Right ventricle myocardium superior (tissue), 1 donor: Measurements from ENCODE around the gene IKBKG. TPM values are rescaled to one million over a fixed set of nuclear protein-coding genes. Genes with fewer than 3 reads are reported as not detected.
"Not testable (repeated sequence)": the region's sequence is repeated elsewhere in the genome, so short reads cannot be mapped to it uniquely, and the experiment has no call there.

ENCODE experiments used
- ATAC-seq: fragments of 200-7000 bp; cut with Tn5 transposase; one replicate; pipeline ENCODE4 v1.9.1; 2020; ENCODE audit warnings: mild to moderate bottlenecking; ENCODE audit not compliant: poor library complexity
- DNase-seq: peaks from one replicate; pipeline ENCODE4 v3.0.0-alpha.2; 2020
- intact Hi-C: fragments of 100-400 bp; cut with DNase I; formaldehyde crosslinking; loops from one replicate; pipeline ENCODE4 v1.11.2; 2022
- total RNA-seq: library from RNA; stranded (reverse); fragmentation: NEBNext Ultra II Directional; extraction: Animal tissue kit (Norgen Biotek cat#: 25700); gene quantifications from one replicate; pipeline ENCODE4 v1.2.1, GENCODE V29; 2021
- donor health status: DM: no; HTN: yes; CAD: no; lungs with severe emphysema.

The IKBKG gene
- total RNA-seq, 1 donor from 2014 or later: 15.6 TPM

- DNase-seq (peak; percentile 84), ATAC-seq (peak; percentile 87)
Measured at GRCh38 chrX:154546354-154547244, 821 bp upstream of the IKBKG start, which contains the start of gene G6PD. G6PD (minus strand) TSS chrX:154546846; CDS start chrX:154546155, 691 bp downstream.

GRCh38 chrX:154548028-154548316, 552 bp downstream of the IKBKG start:
- ATAC-seq (no peak), DNase-seq (no peak)
- intact Hi-C loops: no loop called here

More at GRCh38 chrX:154546354-154547244, 821 bp upstream of the IKBKG start, which contains the start of gene G6PD:
- intact Hi-C loops: no loop called here

GRCh38 chrX:154549766-154550165, 2.3 kb downstream of the IKBKG start:
- ATAC-seq (no peak), DNase-seq (no peak)
- intact Hi-C loops: no loop called here

GRCh38 chrX:154552112-154552806, 4.8 kb downstream of the IKBKG start:
- DNase-seq: not testable (repeated sequence)

GRCh38 chrX:154558060-154558690, 10.8 kb downstream of the IKBKG start:
- ATAC-seq, intact Hi-C loops, DNase-seq: not testable (repeated sequence)

More at GRCh38 chrX:154552112-154552806, 4.8 kb downstream of the IKBKG start:
- intact Hi-C loops, ATAC-seq: not testable (repeated sequence)

- DNase-seq, ATAC-seq, intact Hi-C loops: not testable (repeated sequence)
Measured at GRCh38 chrX:154558896-154559295, 11.5 kb downstream of the IKBKG start.

- intact Hi-C loops, ATAC-seq: not testable (repeated sequence)
Measured at GRCh38 chrX:154560326-154560725, 12.9 kb downstream of the IKBKG start.

GRCh38 chrX:154562295-154562694, 14.9 kb downstream of the IKBKG start:
- DNase-seq, intact Hi-C loops: not testable (repeated sequence)
- peak; percentile 86 for ATAC-seq

More at GRCh38 chrX:154560326-154560725, 12.9 kb downstream of the IKBKG start:
- DNase-seq: not testable (repeated sequence)

GRCh38 chrX:154570361-154570760, 22.9 kb downstream of the IKBKG start:
- DNase-seq, intact Hi-C loops, ATAC-seq: not testable (repeated sequence)

GRCh38 chrX:154573061-154573460, 25.6 kb downstream of the IKBKG start:
- DNase-seq, intact Hi-C loops, ATAC-seq: not testable (repeated sequence)

- DNase-seq, intact Hi-C loops: not testable (repeated sequence)
- peak; percentile 68 for ATAC-seq
Measured at GRCh38 chrX:154575076-154575475, 27.7 kb downstream of the IKBKG start.

- ATAC-seq: peak; percentile 79
- intact Hi-C loops, DNase-seq: not testable (repeated sequence)
Measured at GRCh38 chrX:154582994-154583393, 35.6 kb downstream of the IKBKG start.

GRCh38 chrX:154584585-154585183, 37.3 kb downstream of the IKBKG start, which contains the start of gene CTAG1A:
CTAG1A (plus strand) TSS chrX:154585133; CDS start chrX:154585207, 74 bp downstream.
- DNase-seq, intact Hi-C loops, ATAC-seq: not testable (repeated sequence)

GRCh38 chrX:154590415-154590814, 43.0 kb downstream of the IKBKG start:
- ATAC-seq, intact Hi-C loops, DNase-seq: not testable (repeated sequence)

GRCh38 chrX:154592505-154592904, 45.1 kb downstream of the IKBKG start:
- intact Hi-C loops: no loop called here
- DNase-seq: no peak
- no peak for ATAC-seq

- ATAC-seq (no peak), DNase-seq (no peak)
- intact Hi-C loops: no loop called here
Measured at GRCh38 chrX:154593201-154593600, 45.8 kb downstream of the IKBKG start.

GRCh38 chrX:154594491-154594890, 47.1 kb downstream of the IKBKG start:
- intact Hi-C loops: no loop called here
- ATAC-seq (no peak), DNase-seq (no peak)

- no peak for ATAC-seq
- DNase-seq: no peak
- intact Hi-C loops: no loop called here
Measured at GRCh38 chrX:154595559-154596249, 48.3 kb downstream of the IKBKG start.
